ENCODE results near the gene KAZN. TPM values are rescaled to one million over a fixed set of nuclear protein-coding genes. Genes with fewer than 3 reads are reported as not detected.

Gene KAZN
- polyA plus RNA-seq, 1 experiment: 3.7 TPM

DNA sequence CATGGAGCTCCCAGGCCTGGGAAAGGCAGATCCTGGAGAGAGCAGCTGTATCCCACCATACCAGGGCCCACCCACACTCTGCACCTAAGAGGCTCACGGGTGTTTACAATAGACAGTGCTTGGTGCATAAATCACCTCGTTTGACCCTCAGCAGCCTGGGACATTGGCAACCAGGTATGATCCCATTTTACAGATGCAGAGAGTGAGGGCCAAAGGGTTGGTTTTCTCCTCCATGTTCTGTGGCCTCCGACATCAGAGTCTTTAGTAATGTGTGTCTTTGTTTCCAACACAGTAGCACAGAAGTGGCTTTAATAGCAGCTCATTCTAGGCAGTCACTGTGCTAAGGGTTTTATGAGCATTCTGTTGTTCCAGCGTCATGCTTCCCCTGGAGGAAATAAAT is 176.5 kb downstream of the KAZN start:
- H3K4me3 ChIP-seq (ENCODE audit: low read depth, low read length): no peak overlapping the region
- ChIA-PET POLR2A (no interaction called here), CTCF (no interaction called here)
- DNase-seq (ENCODE audit: low read depth, low spot score): no peak
- TF ChIP-seq, protein P1, sequence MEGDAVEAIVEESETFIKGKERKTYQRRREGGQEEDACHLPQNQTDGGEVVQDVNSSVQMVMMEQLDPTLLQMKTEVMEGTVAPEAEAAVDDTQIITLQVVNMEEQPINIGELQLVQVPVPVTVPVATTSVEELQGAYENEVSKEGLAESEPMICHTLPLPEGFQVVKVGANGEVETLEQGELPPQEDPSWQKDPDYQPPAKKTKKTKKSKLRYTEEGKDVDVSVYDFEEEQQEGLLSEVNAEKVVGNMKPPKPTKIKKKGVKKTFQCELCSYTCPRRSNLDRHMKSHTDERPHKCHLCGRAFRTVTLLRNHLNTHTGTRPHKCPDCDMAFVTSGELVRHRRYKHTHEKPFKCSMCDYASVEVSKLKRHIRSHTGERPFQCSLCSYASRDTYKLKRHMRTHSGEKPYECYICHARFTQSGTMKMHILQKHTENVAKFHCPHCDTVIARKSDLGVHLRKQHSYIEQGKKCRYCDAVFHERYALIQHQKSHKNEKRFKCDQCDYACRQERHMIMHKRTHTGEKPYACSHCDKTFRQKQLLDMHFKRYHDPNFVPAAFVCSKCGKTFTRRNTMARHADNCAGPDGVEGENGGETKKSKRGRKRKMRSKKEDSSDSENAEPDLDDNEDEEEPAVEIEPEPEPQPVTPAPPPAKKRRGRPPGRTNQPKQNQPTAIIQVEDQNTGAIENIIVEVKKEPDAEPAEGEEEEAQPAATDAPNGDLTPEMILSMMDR (IDR thresholded peaks at IDR 0.05; ENCODE audit: low read depth, low read length): no peak
- no peak overlapping the region for H3K27ac ChIP-seq (ENCODE audit: low read depth, low read length)
- no peaks in the 10 kb centered on the region for H3K27me3 ChIP-seq (ENCODE audit: control insufficient read depth, insufficient read depth, low read length)
- H3K9me3 ChIP-seq (ENCODE audit: control insufficient read depth, insufficient read depth, low read length): no peaks in the 10 kb centered on the region; the same call in 1 of the 2 replicates

DNA sequence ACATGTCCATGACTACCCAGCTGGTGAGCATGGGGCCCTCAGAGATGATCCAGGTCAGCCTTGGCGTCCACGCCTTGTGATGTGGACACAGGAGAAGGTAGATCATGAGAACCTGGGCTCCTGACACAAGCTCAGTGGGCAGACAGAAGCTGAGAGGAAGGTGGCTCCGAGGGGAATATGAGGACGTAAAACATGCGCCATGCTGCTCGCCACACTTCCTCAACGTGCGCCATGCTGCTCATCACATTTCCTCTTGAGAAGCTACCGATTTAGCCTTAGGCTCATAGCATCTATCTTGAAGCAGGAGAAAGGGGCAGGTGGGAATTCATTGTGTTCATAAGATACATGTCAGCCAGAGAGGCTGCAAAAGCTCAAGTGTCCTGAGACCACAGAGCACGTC is 176.9 kb downstream of the KAZN start:
- ChIA-PET CTCF (no interaction called here), POLR2A (no interaction called here)
- Histone ChIP-seq H3K27ac (ENCODE audit: low read depth, low read length) (no peak overlapping the region), H3K27me3 (ENCODE audit: control insufficient read depth, insufficient read depth, low read length) (no peaks in the 10 kb centered on the region), H3K4me3 (ENCODE audit: low read depth, low read length) (no peak overlapping the region), H3K9me3 (ENCODE audit: control insufficient read depth, insufficient read depth, low read length) (no peaks in the 10 kb centered on the region; the same call in 1 of the 2 replicates)
- DNase-seq (ENCODE audit: low read depth, low spot score): no peak
- TF ChIP-seq, protein P1 (IDR thresholded peaks at IDR 0.05; ENCODE audit: low read depth, low read length): no peak

DNA sequence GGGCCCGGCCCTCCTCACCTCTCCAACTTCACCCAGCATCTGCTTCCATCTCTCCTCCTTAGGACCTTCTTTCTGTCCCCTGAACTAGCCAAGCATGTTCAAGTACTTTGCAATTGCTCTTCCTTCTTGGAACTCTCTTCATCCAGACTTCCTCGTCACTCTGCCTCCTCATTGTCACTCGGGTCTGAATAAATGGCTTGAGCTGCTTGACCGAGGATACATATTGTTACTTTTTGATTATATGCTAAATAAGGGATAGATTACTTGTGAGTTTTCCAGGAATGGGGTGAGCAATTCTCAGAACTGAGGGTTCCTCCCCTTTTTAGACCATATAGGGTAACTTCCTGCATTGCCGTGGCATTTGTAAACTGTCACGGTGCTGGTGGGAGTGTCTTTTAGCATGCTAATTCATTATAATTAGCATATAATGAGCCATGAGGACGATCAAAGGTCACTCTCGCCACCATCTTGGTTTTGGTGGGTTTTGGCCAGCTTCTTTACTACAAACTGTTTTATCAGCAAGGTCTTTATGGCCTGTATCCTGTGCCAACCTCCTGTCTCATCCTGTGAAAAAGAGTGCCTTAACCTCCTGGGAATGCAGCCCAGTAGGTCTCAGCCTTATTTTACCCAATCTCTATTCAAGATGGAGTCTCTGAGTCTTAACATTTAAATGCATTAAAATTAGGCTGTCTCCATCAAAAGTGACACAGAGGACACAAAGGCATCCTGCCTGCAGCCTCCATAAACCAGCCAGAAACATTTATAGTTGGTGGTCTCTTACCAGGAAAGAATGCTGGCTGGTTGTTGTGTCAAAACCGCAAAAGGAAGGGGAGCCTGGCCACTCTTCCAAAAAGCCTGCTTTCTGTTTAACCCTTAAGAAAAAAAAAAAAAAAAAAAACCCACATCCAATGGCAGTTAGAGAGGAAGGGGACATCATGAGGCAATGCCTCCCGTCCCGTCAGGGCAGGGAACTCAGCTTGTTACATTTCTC is 179.3 kb downstream of the KAZN start:
- POLR2A ChIA-PET: interaction anchor here (0.6 kb wide), 1 partner anchor 78 kb away, joined by 3 read pairs; no protein-coding TSS in a partner anchor
- CTCF ChIA-PET: interaction anchor here (0.6 to 5.1 kb wide), 16 partner anchors 8 to 321 kb away, joined by 3 to 41 read pairs (median 4); no protein-coding TSS in a partner anchor
- Histone ChIP-seq H3K9me3 (ENCODE audit: control insufficient read depth, insufficient read depth, low read length) (no peaks in the 10 kb centered on the region; the same call in 1 of the 2 replicates), H3K4me3 (ENCODE audit: low read depth, low read length) (no peak overlapping the region), H3K27me3 (ENCODE audit: control insufficient read depth, insufficient read depth, low read length) (no peaks in the 10 kb centered on the region), H3K27ac (ENCODE audit: low read depth, low read length) (no peak overlapping the region)
- no peak for DNase-seq (ENCODE audit: low read depth, low spot score)
- TF ChIP-seq, protein P1 (IDR thresholded peaks at IDR 0.05; ENCODE audit: low read depth, low read length): no peak

DNA sequence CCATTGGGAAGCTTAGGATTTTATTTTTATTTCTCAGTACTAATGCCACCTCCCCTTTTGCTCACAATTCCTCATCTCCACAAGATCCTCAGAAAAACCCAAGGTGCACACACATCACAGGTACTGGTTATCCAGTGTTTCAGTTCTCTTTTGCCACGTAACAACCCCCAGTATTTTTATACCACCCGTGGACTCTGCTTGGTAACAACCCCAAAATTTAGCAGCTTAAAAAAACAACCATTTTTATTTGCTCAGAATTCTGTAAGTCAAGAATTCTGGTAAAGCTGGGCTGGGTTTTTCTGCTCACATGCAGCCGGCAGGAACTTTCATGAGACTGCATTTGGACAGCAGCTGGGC is 180.0 kb downstream of the KAZN start:
- no peaks in the 10 kb centered on the region; the same call in 1 of the 2 replicates for H3K9me3 ChIP-seq (ENCODE audit: control insufficient read depth, insufficient read depth, low read length)
- no peaks in the 10 kb centered on the region for H3K27me3 ChIP-seq (ENCODE audit: control insufficient read depth, insufficient read depth, low read length)
- no peak overlapping the region for H3K4me3 ChIP-seq (ENCODE audit: low read depth, low read length)
- ChIA-PET POLR2A (no interaction called here), CTCF (interaction anchor here (0.6 to 5.1 kb wide), 16 partner anchors 9 to 321 kb away, joined by 3 to 41 read pairs (median 4); no protein-coding TSS in a partner anchor)
- no peak for DNase-seq (ENCODE audit: low read depth, low spot score)
- H3K27ac ChIP-seq (ENCODE audit: low read depth, low read length): no peak overlapping the region
- TF ChIP-seq, protein P1 (IDR thresholded peaks at IDR 0.05; ENCODE audit: low read depth, low read length): no peak
